Measurements from ENCODE around the gene RBCK1. TPM values are rescaled to one million over a fixed set of nuclear protein-coding genes. Genes with fewer than 3 reads are reported as not detected.

The RBCK1 gene
- total RNA-seq, 4 donors from 2014 or later = 75.7 to 85.6 (median 80.7) TPM

DNA sequence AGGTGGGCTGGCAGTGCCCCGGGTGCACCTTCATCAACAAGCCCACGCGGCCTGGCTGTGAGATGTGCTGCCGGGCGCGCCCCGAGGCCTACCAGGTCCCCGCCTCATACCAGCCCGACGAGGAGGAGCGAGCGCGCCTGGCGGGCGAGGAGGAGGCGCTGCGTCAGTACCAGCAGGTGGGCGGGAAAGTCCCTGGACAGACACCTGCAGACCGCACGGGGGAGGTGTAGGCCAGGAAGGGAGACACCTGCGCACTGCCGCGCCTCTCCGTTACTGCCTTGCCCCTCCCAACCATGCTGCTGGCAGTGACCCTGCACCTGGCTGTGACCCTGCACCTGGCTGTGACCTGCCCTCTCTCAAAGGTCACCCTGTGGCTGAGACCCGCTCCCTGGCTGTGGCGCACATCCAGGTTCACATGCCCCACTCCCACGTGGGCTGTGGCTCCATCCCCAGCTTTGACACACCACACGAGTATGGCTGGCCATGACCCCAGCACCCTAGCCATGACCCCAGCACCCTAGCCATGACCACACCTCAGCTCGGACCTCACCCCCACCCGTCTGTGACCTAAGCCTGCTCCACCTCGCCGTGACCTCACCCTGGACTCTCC is 11.6 kb downstream of the RBCK1 start:
- TF ChIP-seq EP300 (IDR thresholded peaks at IDR 0.05) = no peak
- TF ChIP-seq POLR2A (IDR thresholded peaks at IDR 0.05; ENCODE audit: low read depth) = no peak
- TF ChIP-seq, protein P1, sequence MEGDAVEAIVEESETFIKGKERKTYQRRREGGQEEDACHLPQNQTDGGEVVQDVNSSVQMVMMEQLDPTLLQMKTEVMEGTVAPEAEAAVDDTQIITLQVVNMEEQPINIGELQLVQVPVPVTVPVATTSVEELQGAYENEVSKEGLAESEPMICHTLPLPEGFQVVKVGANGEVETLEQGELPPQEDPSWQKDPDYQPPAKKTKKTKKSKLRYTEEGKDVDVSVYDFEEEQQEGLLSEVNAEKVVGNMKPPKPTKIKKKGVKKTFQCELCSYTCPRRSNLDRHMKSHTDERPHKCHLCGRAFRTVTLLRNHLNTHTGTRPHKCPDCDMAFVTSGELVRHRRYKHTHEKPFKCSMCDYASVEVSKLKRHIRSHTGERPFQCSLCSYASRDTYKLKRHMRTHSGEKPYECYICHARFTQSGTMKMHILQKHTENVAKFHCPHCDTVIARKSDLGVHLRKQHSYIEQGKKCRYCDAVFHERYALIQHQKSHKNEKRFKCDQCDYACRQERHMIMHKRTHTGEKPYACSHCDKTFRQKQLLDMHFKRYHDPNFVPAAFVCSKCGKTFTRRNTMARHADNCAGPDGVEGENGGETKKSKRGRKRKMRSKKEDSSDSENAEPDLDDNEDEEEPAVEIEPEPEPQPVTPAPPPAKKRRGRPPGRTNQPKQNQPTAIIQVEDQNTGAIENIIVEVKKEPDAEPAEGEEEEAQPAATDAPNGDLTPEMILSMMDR (IDR thresholded peaks at IDR 0.05) = no peak
- no peak for TF ChIP-seq POLR2AphosphoS5 (IDR thresholded peaks at IDR 0.05)
- 92% methylated on average over 11 of the region's 32 CpGs for WGBS
- H3K27me3 ChIP-seq = no peaks in the 10 kb centered on the region
- H3K4me1 ChIP-seq = no peaks in the 10 kb centered on the region
- intact Hi-C loops (cut with DNase I) = no loop called here
- no peak for DNase-seq (ENCODE audit: extremely low spot score)
- no peak overlapping the region for H3K4me3 ChIP-seq
- H3K36me3 ChIP-seq = peaks cover 41 to 86% (median 71%) of the 10 kb centered on the region in 4 donors
- H3K9me3 ChIP-seq = no peaks in the 10 kb centered on the region
- H3K27ac ChIP-seq (replicated peaks in 1 of 4) = no peak overlapping the region

GRCh38 chr20:420166-420620 is 12.1 kb downstream of the RBCK1 start:
- TF ChIP-seq, protein P1 (IDR thresholded peaks at IDR 0.05) = no peak
- no peak for TF ChIP-seq POLR2A (IDR thresholded peaks at IDR 0.05; ENCODE audit: low read depth)
- TF ChIP-seq POLR2AphosphoS5 (IDR thresholded peaks at IDR 0.05) = no peak
- no peak for TF ChIP-seq EP300 (IDR thresholded peaks at IDR 0.05)
- Histone ChIP-seq H3K27ac (replicated peaks in 1 of 4) (no peak overlapping the region), H3K4me1 (no peaks in the 10 kb centered on the region), H3K36me3 (peaks cover 41 to 91% (median 73%) of the 10 kb centered on the region in 4 donors), H3K9me3 (no peaks in the 10 kb centered on the region), H3K4me3 (no peak overlapping the region), H3K27me3 (no peaks in the 10 kb centered on the region)
- 91% methylated on average over 20 of the region's 20 CpGs for WGBS
- no peak for DNase-seq (ENCODE audit: extremely low spot score)
- intact Hi-C loops (cut with DNase I) = no loop called here

DNA sequence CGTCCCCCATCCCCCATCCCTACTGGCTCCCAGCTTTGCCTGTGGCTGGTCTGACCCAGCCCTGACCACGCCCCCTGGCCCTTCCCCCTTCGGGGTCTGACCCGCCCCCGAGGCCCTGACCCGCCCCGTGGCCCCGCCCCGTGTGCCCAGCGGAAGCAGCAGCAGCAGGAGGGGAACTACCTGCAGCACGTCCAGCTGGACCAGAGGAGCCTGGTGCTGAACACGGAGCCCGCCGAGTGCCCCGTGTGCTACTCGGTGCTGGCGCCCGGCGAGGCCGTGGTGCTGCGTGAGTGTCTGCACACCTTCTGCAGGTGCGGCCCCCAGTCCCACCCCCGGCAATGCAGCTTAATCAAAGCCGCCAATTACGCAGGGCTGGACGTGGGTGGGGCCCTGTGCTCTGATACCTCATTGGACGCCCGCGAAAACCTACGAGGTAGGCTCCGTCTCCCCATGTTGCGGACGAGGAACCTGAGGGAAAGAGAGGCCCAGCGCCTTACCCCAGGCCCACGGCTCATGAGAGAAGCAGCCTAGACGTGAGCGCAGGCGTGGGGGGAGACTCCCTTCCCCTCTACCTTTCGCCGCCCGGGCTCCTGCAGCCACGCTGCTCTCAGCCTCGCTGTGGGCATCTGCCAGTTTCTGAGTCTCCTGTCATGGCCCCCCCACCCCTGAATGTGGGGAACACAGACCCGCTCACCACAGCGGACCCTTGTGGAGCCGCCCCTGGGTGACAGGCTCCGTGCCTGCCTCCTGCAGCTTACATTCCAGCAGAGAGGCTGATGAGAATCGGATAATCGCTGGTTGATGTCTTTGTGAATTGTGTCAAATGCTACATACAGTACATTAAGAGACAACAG is 12.8 kb downstream of the RBCK1 start:
- H3K4me3 ChIP-seq = no peak overlapping the region
- intact Hi-C loops (cut with DNase I) = no loop called here
- TF ChIP-seq POLR2A (IDR thresholded peaks at IDR 0.05; ENCODE audit: low read depth) (no peak), POLR2AphosphoS5 (IDR thresholded peaks at IDR 0.05) (no peak), EP300 (IDR thresholded peaks at IDR 0.05) (no peak)
- TF ChIP-seq, protein P1 (IDR thresholded peaks at IDR 0.05) = no peak
- H3K9me3 ChIP-seq = no peaks in the 10 kb centered on the region
- H3K4me1 ChIP-seq = no peaks in the 10 kb centered on the region
- WGBS = 94% methylated on average over 21 of the region's 49 CpGs
- no peak for DNase-seq (ENCODE audit: extremely low spot score)
- no peak overlapping the region for H3K27ac ChIP-seq (replicated peaks in 1 of 4)
- H3K36me3 ChIP-seq = peaks cover 36 to 93% (median 76%) of the 10 kb centered on the region in 4 donors
- no peaks in the 10 kb centered on the region for H3K27me3 ChIP-seq

DNA sequence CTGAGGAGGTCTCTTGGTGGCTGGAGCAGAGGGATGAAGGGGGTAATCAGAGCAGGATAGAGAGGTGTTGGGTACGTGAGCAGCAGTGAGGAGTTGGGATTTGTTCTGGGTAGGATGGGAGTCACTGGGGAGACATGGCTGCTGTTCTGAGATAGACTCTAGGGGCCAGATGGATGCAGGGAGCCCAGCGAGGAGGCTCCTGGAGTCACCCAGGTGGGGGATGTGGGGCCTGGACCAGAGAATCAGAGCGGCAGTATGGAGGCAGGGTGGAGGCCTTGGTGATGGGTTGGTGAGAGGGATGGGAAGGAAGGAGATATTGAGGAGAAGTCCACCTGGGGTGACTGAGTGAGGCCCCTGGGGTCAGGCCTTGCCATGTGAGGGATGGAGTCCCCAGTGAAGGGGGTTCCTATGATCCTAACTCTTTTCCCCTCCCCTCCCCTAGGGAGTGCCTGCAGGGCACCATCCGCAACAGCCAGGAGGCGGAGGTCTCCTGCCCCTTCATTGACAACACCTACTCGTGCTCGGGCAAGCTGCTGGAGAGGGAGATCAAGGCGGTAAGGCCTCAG is 13.7 kb downstream of the RBCK1 start:
- Histone ChIP-seq H3K27ac (replicated peaks in 1 of 4) (no peak overlapping the region), H3K4me3 (no peak overlapping the region), H3K4me1 (no peaks in the 10 kb centered on the region), H3K27me3 (no peaks in the 10 kb centered on the region), H3K9me3 (no peaks in the 10 kb centered on the region), H3K36me3 (peaks cover 36 to 91% (median 79%) of the 10 kb centered on the region in 4 donors)
- TF ChIP-seq, protein P1 (IDR thresholded peaks at IDR 0.05) = no peak
- TF ChIP-seq EP300 (IDR thresholded peaks at IDR 0.05) (no peak), POLR2A (IDR thresholded peaks at IDR 0.05; ENCODE audit: low read depth) (no peak), POLR2AphosphoS5 (IDR thresholded peaks at IDR 0.05) (no peak)
- WGBS = 95% methylated on average over 6 of the region's 8 CpGs
- no peak for DNase-seq (ENCODE audit: extremely low spot score)
- intact Hi-C loops (cut with DNase I) = no loop called here

Data from esophagus muscularis mucosa (tissue), 4 donors.